Mammary epithelial cell (primary cell): ENCODE results near the gene VAV1.

Experiments
- EZH2 ChIP-seq: IDR thresholded peaks from 2 replicates; pipeline ENCODE4 v1.6.1; 2012; ENCODE audit warnings: low read length, inconsistent platforms, borderline replicate concordance
- TF ChIP-seq, protein P1 (sequence below), 2 donors: IDR thresholded peaks in 1 of 2; conservative IDR thresholded peaks in 1 of 2; 2 replicates each; pipeline ENCODE4 v1.5.1; 2011 to 2012; ENCODE audit warnings: inconsistent platforms in 2 of 2, low read length in 2 of 2, mild to moderate bottlenecking in 2 of 2, control low read depth in 1 of 2, low read depth in 1 of 2; ENCODE audit not compliant: insufficient read depth in 1 of 2; ENCODE audit errors: extremely low read depth in 1 of 2

DNA sequence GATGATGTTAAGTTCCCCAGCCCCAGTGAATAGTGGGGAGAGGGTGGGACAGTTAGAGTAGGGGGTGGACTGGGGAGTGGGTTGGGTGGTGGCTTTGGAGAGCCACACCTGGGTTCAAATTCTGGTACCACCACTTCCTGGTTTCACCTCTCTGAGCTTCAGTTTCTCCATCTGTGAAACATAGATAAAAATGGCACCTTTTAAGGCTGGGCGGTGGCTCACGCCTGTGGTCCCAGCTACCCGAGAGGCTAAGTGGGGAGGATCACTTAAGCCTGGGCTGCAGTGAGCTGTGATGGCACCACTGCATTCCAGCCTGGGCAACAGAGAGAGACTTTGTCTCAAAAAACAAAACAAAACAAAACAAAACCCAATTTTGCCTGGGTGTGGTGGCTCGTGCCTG lies 5.9 kb downstream of the VAV1 start:
- no peak for TF ChIP-seq EZH2
- TF ChIP-seq, protein P1, sequence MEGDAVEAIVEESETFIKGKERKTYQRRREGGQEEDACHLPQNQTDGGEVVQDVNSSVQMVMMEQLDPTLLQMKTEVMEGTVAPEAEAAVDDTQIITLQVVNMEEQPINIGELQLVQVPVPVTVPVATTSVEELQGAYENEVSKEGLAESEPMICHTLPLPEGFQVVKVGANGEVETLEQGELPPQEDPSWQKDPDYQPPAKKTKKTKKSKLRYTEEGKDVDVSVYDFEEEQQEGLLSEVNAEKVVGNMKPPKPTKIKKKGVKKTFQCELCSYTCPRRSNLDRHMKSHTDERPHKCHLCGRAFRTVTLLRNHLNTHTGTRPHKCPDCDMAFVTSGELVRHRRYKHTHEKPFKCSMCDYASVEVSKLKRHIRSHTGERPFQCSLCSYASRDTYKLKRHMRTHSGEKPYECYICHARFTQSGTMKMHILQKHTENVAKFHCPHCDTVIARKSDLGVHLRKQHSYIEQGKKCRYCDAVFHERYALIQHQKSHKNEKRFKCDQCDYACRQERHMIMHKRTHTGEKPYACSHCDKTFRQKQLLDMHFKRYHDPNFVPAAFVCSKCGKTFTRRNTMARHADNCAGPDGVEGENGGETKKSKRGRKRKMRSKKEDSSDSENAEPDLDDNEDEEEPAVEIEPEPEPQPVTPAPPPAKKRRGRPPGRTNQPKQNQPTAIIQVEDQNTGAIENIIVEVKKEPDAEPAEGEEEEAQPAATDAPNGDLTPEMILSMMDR (conservative IDR thresholded peaks at IDR 0.05 in 1 of 2, IDR thresholded peaks at IDR 0.05 in 1 of 2; ENCODE audit: extremely low read depth in 1 of 2, insufficient read depth in 1 of 2, low read depth in 1 of 2, low read length in 2 of 2) = no peak
